Stomach (tissue), 8 donors: Measurements from ENCODE around the gene SETD6. TPM values are rescaled to one million over a fixed set of nuclear protein-coding genes. Genes with fewer than 3 reads are reported as not detected.

Source experiments
- polyA plus RNA-seq, 3 donors: library from polyadenylated mRNA; stranded (reverse); fragments of 200-250 nt; gene quantifications; one replicate each; pipeline ENCODE4 v1.2.3, GENCODE V29; 2013
- small RNA-seq, 4 donors: library from RNA; depleted of rRNA; stranded (forward); fragments of <200 nt; gene quantifications; one replicate each; pipeline ENCODE3, GENCODE V24; 2016
- total RNA-seq, 5 donors: library from RNA; depleted of rRNA; stranded (reverse); fragments of >200 nt; gene quantifications; one replicate each; pipeline versions ENCODE4 v1.1.0 to v1.2.3, GENCODE V29; 2014 to 2016
- donor health status: healthy with polysubstance abuse.
- donor health status: Bipolar disorder and iron deficiency.
- donor health status: healthy.

The SETD6 gene
- total and polyA plus RNA-seq, 8 donors, result 7.7 to 209 (median 25.4) TPM

Small RNA genes lying within 50 kb of the gene (small RNA-seq; reads per million reads assigned to genes)
- 0 reads per million in 4 donors for gene RNU6-103P
- 62.1 to 192 (median 160) reads per million in 4 donors for gene SNORA46
- 0 reads per million in 4 donors for gene SNORA50A

Other genes starting within 250 kb of the SETD6 start
- not detected for gene PRSS54, start 220.5 kb upstream of the SETD6 start, total RNA-seq
- not detected for gene PRSS54, start 220.5 kb upstream of the SETD6 start, polyA plus RNA-seq
- gene GINS3, start 123.0 kb upstream of the SETD6 start, total RNA-seq, result 1 to 10 TPM in 3 of 5 donors, under 1 TPM in 1, not detected in 1; 0.58 to 4.9 (median 3.7) TPM
- gene GINS3, start 123.0 kb upstream of the SETD6 start, polyA plus RNA-seq, result 1 to 10 TPM; 4.5 to 4.7 (median 4.6) TPM
- gene NDRG4, start 15.4 kb upstream of the SETD6 start, total RNA-seq, result 10 to 100 TPM in 4 of 5 donors, 1 to 10 TPM in 1; 3.2 to 48.7 (median 20.1) TPM
- gene NDRG4, start 15.4 kb upstream of the SETD6 start, polyA plus RNA-seq, result 10 to 100 TPM in 1 of 3 donors, 1 to 10 TPM in 2; 1.9 to 12.4 (median 4.8) TPM
- gene CNOT1, start 114.3 kb downstream of the SETD6 start, total RNA-seq, result 100 to 1,000 TPM; 130 to 282 (median 180) TPM
- 10 to 100 TPM; 39.9 to 61.7 (median 47.4) TPM for gene CNOT1, start 114.3 kb downstream of the SETD6 start, polyA plus RNA-seq
- gene SLC38A7, start 169.3 kb downstream of the SETD6 start, total RNA-seq, result 10 to 100 TPM in 2 of 5 donors, 1 to 10 TPM in 2, under 1 TPM in 1; 0.87 to 35.6 (median 9.1) TPM
- 1 to 10 TPM; 1.4 to 3.4 (median 2.9) TPM for gene SLC38A7, start 169.3 kb downstream of the SETD6 start, polyA plus RNA-seq
- gene GOT2, start 218.8 kb downstream of the SETD6 start, total RNA-seq, result 10 to 100 TPM; 45.7 to 96.9 (median 72.9) TPM
- 10 to 100 TPM; 43.7 to 60.3 (median 52.2) TPM for gene GOT2, start 218.8 kb downstream of the SETD6 start, polyA plus RNA-seq